Left lung (tissue), 10 donors: ENCODE data around the gene SLC22A7. TPM values are rescaled to one million over a fixed set of nuclear protein-coding genes. Genes with fewer than 3 reads are reported as not detected.

Source experiments
- ATAC-seq: fragments of 200-7000 bp; cut with Tn5 transposase; one replicate; pipeline ENCODE4 v1.9.1; 2020; ENCODE audit warnings: moderate library complexity
- DNase-seq, 4 donors: peaks; one replicate each; pipeline ENCODE4 v3.0.0-alpha.2; 2013 to 2020
- H3K27ac ChIP-seq, 2 donors: fragments of 200-600 bp; sonication (generic) in 1 of 2; one replicate each; pipeline versions ENCODE4 v1.5.0 to v1.8.0; 2020 to 2021
- H3K27me3 ChIP-seq, 2 donors: fragments of 200-600 bp; sonication (generic) in 1 of 2; one replicate each; pipeline versions ENCODE4 v1.5.0 to v1.8.0; 2020 to 2021
- H3K36me3 ChIP-seq, 2 donors: fragments of 200-600 bp; sonication (generic) in 1 of 2; one replicate each; pipeline versions ENCODE4 v1.5.0 to v1.8.0; 2020 to 2021
- H3K4me1 ChIP-seq, 2 donors: fragments of 200-600 bp; one replicate each; pipeline ENCODE4 v1.8.0; 2021
- H3K4me3 ChIP-seq, 2 donors: fragments of 200-600 bp; sonication (generic) in 1 of 2; one replicate each; pipeline versions ENCODE4 v1.5.0 to v1.8.0; 2020 to 2021; ENCODE audit warnings: mild to moderate bottlenecking in 1 of 2
- H3K9me3 ChIP-seq, 2 donors: fragments of 200-600 bp; sonication (generic) in 1 of 2; one replicate each; pipeline versions ENCODE4 v1.5.0 to v1.8.0; 2020 to 2021
- CTCF ChIP-seq, 2 donors: fragments of 200-600 bp; sonication (generic) in 1 of 2; IDR thresholded peaks; one replicate each; pipeline versions ENCODE4 v1.5.0 to v1.8.0; 2021; ENCODE audit warnings: antibody characterized with exemption in 2 of 2
- intact Hi-C, 2 donors: fragments of 100-400 bp; cut with DNase I; formaldehyde crosslinking; loops; one replicate each; pipeline versions ENCODE4 v1.11.2 to v1.14.2; 2022
- polyA plus RNA-seq, 6 donors: library from polyadenylated mRNA; unstranded; fragments of 120-200 nt; gene quantifications; one replicate each; pipeline ENCODE4 v1.2.1, GENCODE V29; 2013; ENCODE audit not compliant: insufficient read length in 6 of 6
- total RNA-seq, 2 donors: library from RNA; stranded (reverse); fragmentation: NEBNext Ultra II Directional; extraction: Animal tissue kit (Norgen Biotek cat#: 25700); gene quantifications; one replicate each; pipeline ENCODE4 v1.2.1, GENCODE V29; 2021
- donor health status: DM: no; HTN: yes; CAD: no.
- donor health status: DM: no; HTN: no; CAD: no.

SLC22A7 gene
- total and polyA plus RNA-seq, 8 donors, result 0.07 to 0.28 (median 0.20) TPM; not detected in 3

GRCh38 chr6:43308990-43309477 lies 11.0 kb downstream of the SLC22A7 start:
- intact Hi-C loops, result no loop called here
- H3K4me1 ChIP-seq, result peaks cover 0 to 47% of the 10 kb centered on the region in 2 donors
- DNase-seq (no peak), ATAC-seq (no peak)
- no peaks in the 10 kb centered on the region for H3K36me3 ChIP-seq
- H3K9me3 ChIP-seq, result no peaks in the 10 kb centered on the region
- H3K27ac ChIP-seq, result no peak overlapping the region
- no peak for TF ChIP-seq CTCF (IDR thresholded peaks at IDR 0.05)
- H3K4me3 ChIP-seq, result peak overlapping the region in 1 of 2 donors; percentile 26
- H3K27me3 ChIP-seq, result peaks cover 0 to 28% of the 10 kb centered on the region in 2 donors

GRCh38 chr6:43310134-43310533 lies 12.1 kb downstream of the SLC22A7 start:
- intact Hi-C loops, result no loop called here
- no peak for ATAC-seq

GRCh38 chr6:43310624-43311023 lies 12.6 kb downstream of the SLC22A7 start:
- H3K36me3 ChIP-seq, result no peaks in the 10 kb centered on the region
- H3K9me3 ChIP-seq, result no peaks in the 10 kb centered on the region
- DNase-seq, result no peak
- intact Hi-C loops, result no loop called here
- no peak for TF ChIP-seq CTCF (IDR thresholded peaks at IDR 0.05)
- no peak overlapping the region for H3K4me3 ChIP-seq
- ATAC-seq, result no peak
- H3K27me3 ChIP-seq, result peaks cover 0 to 28% of the 10 kb centered on the region in 2 donors
- peaks cover 0 to 51% of the 10 kb centered on the region in 2 donors for H3K4me1 ChIP-seq
- H3K27ac ChIP-seq, result peak overlapping the region in 1 of 2 donors; percentile 75

More at GRCh38 chr6:43310134-43310533, 12.1 kb downstream of the SLC22A7 start:
- Histone ChIP-seq H3K4me3 (no peak overlapping the region), H3K9me3 (no peaks in the 10 kb centered on the region), H3K36me3 (no peaks in the 10 kb centered on the region), H3K27me3 (peaks cover 0 to 28% of the 10 kb centered on the region in 2 donors), H3K27ac (no peak overlapping the region), H3K4me1 (peaks cover 0 to 51% of the 10 kb centered on the region in 2 donors)
- no peak for TF ChIP-seq CTCF (IDR thresholded peaks at IDR 0.05)
- DNase-seq, result no peak

GRCh38 chr6:43311666-43312065 lies 13.6 kb downstream of the SLC22A7 start:
- Histone ChIP-seq H3K36me3 (no peaks in the 10 kb centered on the region), H3K27me3 (peaks cover 0 to 28% of the 10 kb centered on the region in 2 donors), H3K27ac (peak overlapping the region in 1 of 2 donors; percentile 75), H3K4me3 (no peak overlapping the region), H3K9me3 (no peaks in the 10 kb centered on the region), H3K4me1 (peaks cover 0 to 51% of the 10 kb centered on the region in 2 donors)
- intact Hi-C loops, result no loop called here
- ATAC-seq, result no peak
- no peak for TF ChIP-seq CTCF (IDR thresholded peaks at IDR 0.05)
- DNase-seq, result no peak

GRCh38 chr6:43313813-43314212 lies 15.8 kb downstream of the SLC22A7 start:
- Histone ChIP-seq H3K4me1 (peaks cover 0 to 43% of the 10 kb centered on the region in 2 donors), H3K36me3 (no peaks in the 10 kb centered on the region), H3K4me3 (no peak overlapping the region), H3K9me3 (no peaks in the 10 kb centered on the region), H3K27ac (peak overlapping the region in 1 of 2 donors; percentile 75), H3K27me3 (peaks cover 0 to 12% of the 10 kb centered on the region in 2 donors)
- intact Hi-C loops, result no loop called here
- TF ChIP-seq CTCF (IDR thresholded peaks at IDR 0.05), result no peak
- ATAC-seq (no peak), DNase-seq (no peak)
